Astrocyte (in vitro differentiated cells and primary cell): Measurements from ENCODE around the gene CDSN. TPM values are rescaled to one million over a fixed set of nuclear protein-coding genes. Genes with fewer than 3 reads are reported as not detected.

Source experiments
- DNase-seq: peaks from one replicate; pipeline ENCODE4 v3.0.0-alpha.2; 2010; ENCODE audit warnings: low read depth
- FAIRE-seq: peaks from 2 replicates; lab custom pipeline; 2011; peaks lifted over from hg19 to GRCh38; lab: Jason Lieb, UNC
- H2AFZ ChIP-seq: 2 replicates; pipeline ENCODE4 v1.6.0; 2012; ENCODE audit warnings: low read depth, low read length, inconsistent platforms
- H3K27ac ChIP-seq: 2 replicates; pipeline ENCODE4 v1.5.1; 2011; ENCODE audit warnings: low read depth, low read length, inconsistent platforms
- H3K27me3 ChIP-seq: 2 replicates; pipeline ENCODE4 v1.6.0; 2011; ENCODE audit warnings: low read length, inconsistent platforms; ENCODE audit not compliant: insufficient read depth
- H3K36me3 ChIP-seq: 2 replicates; pipeline ENCODE4 v1.5.1; 2011; ENCODE audit warnings: low read length, inconsistent platforms; ENCODE audit not compliant: insufficient read depth
- H3K4me1 ChIP-seq: 2 replicates; pipeline ENCODE4 v1.5.1; 2011; ENCODE audit warnings: low read length, inconsistent platforms; ENCODE audit not compliant: insufficient read depth
- H3K4me2 ChIP-seq: 2 replicates; pipeline ENCODE4 v1.6.0; 2012; ENCODE audit warnings: low read length, inconsistent platforms
- H3K4me3 ChIP-seq: 2 replicates; pipeline ENCODE4 v1.5.1; 2011; ENCODE audit warnings: low read depth, mild to moderate bottlenecking, low read length, inconsistent platforms; ENCODE audit not compliant: insufficient read depth
- H3K79me2 ChIP-seq: 2 replicates; pipeline ENCODE4 v1.6.0; 2012; ENCODE audit warnings: mild to moderate bottlenecking, low read length, inconsistent platforms; ENCODE audit not compliant: insufficient read depth
- H3K9ac ChIP-seq: 2 replicates; pipeline ENCODE4 v1.6.0; 2012; ENCODE audit warnings: mild to moderate bottlenecking, low read length, inconsistent platforms
- H3K9me3 ChIP-seq: 2 replicates; pipeline ENCODE4 v1.5.1; 2012; ENCODE audit warnings: low read depth, mild to moderate bottlenecking, low read length, inconsistent platforms; ENCODE audit not compliant: insufficient read depth
- H4K20me1 ChIP-seq: 2 replicates; pipeline ENCODE4 v1.6.0; 2012; ENCODE audit warnings: low read length, inconsistent platforms; ENCODE audit not compliant: insufficient read depth
- H3K27ac Mint-ChIP-seq: one replicate; pipeline ENCODE4 v1.8.0; 2021; ENCODE audit warnings: mild to moderate bottlenecking, mixed read lengths; ENCODE audit not compliant: unreplicated experiment
- H3K27me3 Mint-ChIP-seq: one replicate; pipeline ENCODE4 v1.8.0; 2021; ENCODE audit warnings: low read depth, mixed read lengths; ENCODE audit not compliant: unreplicated experiment
- H3K36me3 Mint-ChIP-seq: one replicate; pipeline ENCODE4 v1.8.0; 2021; ENCODE audit warnings: low read depth, mixed read lengths; ENCODE audit not compliant: unreplicated experiment
- H3K4me1 Mint-ChIP-seq: one replicate; pipeline ENCODE4 v1.8.0; 2021; ENCODE audit warnings: low read depth, mixed read lengths; ENCODE audit not compliant: unreplicated experiment
- H3K4me3 Mint-ChIP-seq: one replicate; pipeline ENCODE4 v1.8.0; 2021; ENCODE audit warnings: mild to moderate bottlenecking, moderate library complexity, mixed read lengths; ENCODE audit not compliant: unreplicated experiment
- H3K9me3 Mint-ChIP-seq: one replicate; pipeline ENCODE4 v1.8.0; 2021; ENCODE audit warnings: mild to moderate bottlenecking, mixed read lengths; ENCODE audit not compliant: unreplicated experiment
- EZH2 ChIP-seq: IDR thresholded peaks from 2 replicates; pipeline ENCODE4 v1.6.1; 2012; ENCODE audit warnings: mild to moderate bottlenecking, low read length, inconsistent platforms; ENCODE audit not compliant: insufficient read depth
- total RNA-seq: library from RNA; stranded (reverse); gene quantifications from 2 replicates; pipeline ENCODE4 v1.2.1, GENCODE V29; 2021
- TF ChIP-seq, protein P1 (sequence below): IDR thresholded peaks from 2 replicates; pipeline ENCODE4 v1.5.1; 2011; ENCODE audit warnings: low read depth, mild to moderate bottlenecking, inconsistent platforms, low read length, moderate library complexity; ENCODE audit not compliant: insufficient read depth

The CDSN gene
- total RNA-seq, 1 donor from 2014 or later: 0.27 TPM

DNA sequence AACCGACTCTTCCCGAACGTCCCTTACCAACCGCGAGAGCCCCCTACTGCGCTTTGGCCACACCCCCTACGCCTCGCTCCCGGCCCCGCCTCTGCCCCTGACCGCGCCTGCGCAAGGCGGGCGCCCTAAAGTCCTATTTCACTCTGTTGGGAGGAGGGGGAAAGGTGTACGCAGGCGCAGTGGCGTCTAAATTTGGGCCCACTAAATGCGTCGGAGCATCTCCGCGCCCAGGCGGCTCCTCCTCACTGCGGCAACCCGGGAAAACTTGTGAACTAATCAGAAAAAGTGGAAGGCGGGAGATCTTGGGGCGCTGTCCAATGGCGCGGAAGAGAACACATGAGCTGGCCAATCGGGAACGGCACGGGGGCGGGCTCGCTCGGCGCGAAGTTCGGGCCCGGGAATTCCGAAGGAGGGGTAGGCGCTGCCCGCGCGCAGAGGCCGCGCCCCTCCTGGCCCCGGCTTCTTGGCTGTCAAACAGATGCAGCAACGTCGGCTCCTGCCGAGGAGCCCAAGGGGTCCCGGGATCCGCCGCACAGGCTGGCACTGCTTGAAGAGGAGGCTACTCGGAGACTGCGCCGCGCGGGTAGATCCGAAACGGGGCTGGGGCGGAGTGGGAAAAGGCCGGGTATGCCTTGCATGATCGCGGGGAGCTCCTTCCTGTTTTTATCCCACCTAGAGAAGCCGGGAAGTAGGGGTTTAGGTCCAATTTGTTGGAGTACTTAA is 38.1 kb upstream of the CDSN start, which contains the start of gene TCF19:
Gene TCF19, plus strand, starts transcription at position 450 of the 723 bp plus-strand sequence. CDS start 881 bp downstream, outside the sequence.
- Mint-ChIP-seq H3K4me1 (peaks cover 2% of the 10 kb centered on the region), H3K36me3 (peaks cover 4% of the 10 kb centered on the region), H3K4me3 (peak within 1 kb of the TSS; percentile 91), H3K9me3 (no peaks in the 10 kb centered on the region), H3K27ac (peak within 1 kb of the TSS; percentile 1), H3K27me3 (peaks cover 2% of the 10 kb centered on the region)
- Histone ChIP-seq H3K4me1 (peaks cover 13% of the 10 kb centered on the region), H3K79me2 (peaks cover 16% of the 10 kb centered on the region), H4K20me1 (no peaks in the 10 kb centered on the region), H3K4me2 (peak within 1 kb of the TSS; percentile 93), H3K9ac (peak within 1 kb of the TSS; percentile 92), H3K36me3 (no peaks in the 10 kb centered on the region), H3K27ac (peak within 1 kb of the TSS; percentile 77), H3K27me3 (no peaks in the 10 kb centered on the region), H2AFZ (peak within 1 kb of the TSS; percentile 92), H3K9me3 (no peaks in the 10 kb centered on the region), H3K4me3 (peak within 1 kb of the TSS; percentile 77)
- DNase-seq: peak; percentile 94
- no peak for FAIRE-seq
- TF ChIP-seq EZH2: no peak
- TF ChIP-seq, protein P1, sequence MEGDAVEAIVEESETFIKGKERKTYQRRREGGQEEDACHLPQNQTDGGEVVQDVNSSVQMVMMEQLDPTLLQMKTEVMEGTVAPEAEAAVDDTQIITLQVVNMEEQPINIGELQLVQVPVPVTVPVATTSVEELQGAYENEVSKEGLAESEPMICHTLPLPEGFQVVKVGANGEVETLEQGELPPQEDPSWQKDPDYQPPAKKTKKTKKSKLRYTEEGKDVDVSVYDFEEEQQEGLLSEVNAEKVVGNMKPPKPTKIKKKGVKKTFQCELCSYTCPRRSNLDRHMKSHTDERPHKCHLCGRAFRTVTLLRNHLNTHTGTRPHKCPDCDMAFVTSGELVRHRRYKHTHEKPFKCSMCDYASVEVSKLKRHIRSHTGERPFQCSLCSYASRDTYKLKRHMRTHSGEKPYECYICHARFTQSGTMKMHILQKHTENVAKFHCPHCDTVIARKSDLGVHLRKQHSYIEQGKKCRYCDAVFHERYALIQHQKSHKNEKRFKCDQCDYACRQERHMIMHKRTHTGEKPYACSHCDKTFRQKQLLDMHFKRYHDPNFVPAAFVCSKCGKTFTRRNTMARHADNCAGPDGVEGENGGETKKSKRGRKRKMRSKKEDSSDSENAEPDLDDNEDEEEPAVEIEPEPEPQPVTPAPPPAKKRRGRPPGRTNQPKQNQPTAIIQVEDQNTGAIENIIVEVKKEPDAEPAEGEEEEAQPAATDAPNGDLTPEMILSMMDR: no peak

DNA sequence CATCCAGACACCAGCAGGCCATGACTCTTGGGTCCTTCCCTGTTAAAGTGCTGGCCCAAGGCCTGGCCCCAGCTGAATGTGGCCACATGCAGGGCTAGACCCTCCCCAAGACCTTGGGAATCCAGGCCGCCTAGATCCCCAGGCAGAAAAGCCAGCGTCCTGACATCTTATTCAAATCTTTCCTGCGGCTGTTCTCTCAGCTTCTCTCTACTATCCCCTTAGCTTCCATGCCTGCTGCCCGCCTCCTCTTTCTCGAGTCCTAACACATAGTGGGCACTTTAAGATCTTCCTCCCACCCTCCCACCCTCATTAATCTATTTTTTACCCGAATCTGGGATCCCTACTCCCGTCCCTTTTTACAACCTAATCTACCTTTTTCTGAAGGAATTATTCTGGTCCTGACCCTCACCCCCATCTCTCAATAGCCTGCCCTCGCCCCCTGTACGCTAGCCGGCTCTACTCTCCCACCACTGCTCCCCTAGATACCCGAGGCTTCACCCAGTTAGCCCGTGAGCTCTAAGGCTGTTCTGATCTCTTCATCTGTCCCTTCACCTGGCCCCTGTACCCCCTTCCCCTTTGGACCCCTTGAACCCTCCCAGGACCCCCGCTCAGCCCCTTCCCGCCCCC is 37.4 kb upstream of the CDSN start, which contains the start of gene CCHCR1:
Gene CCHCR1, minus strand, starts transcription at position 290 of the 627 bp plus-strand sequence. Its CDS starts 202 bp downstream, at position 88.
- no peak for TF ChIP-seq EZH2
- TF ChIP-seq, protein P1: no peak
- H3K27ac Mint-ChIP-seq: peak within 1 kb of the TSS; percentile 1
- Histone ChIP-seq H3K9me3 (no peaks in the 10 kb centered on the region), H3K27me3 (no peaks in the 10 kb centered on the region), H3K4me2 (peak within 1 kb of the TSS; percentile 93), H3K27ac (peak within 1 kb of the TSS; percentile 77), H3K4me1 (peaks cover 13% of the 10 kb centered on the region), H2AFZ (peak within 1 kb of the TSS; percentile 92), H3K9ac (peak within 1 kb of the TSS; percentile 92), H3K36me3 (no peaks in the 10 kb centered on the region), H4K20me1 (no peaks in the 10 kb centered on the region), H3K4me3 (peak within 1 kb of the TSS; percentile 77), H3K79me2 (peaks cover 16% of the 10 kb centered on the region)
- no peaks in the 10 kb centered on the region for H3K27me3 Mint-ChIP-seq
- DNase-seq: no peak
- H3K4me1 Mint-ChIP-seq: peaks cover 2% of the 10 kb centered on the region
- peak within 1 kb of the TSS; percentile 91 for H3K4me3 Mint-ChIP-seq
- FAIRE-seq: no peak
- H3K36me3 Mint-ChIP-seq: peaks cover 4% of the 10 kb centered on the region
- no peaks in the 10 kb centered on the region for H3K9me3 Mint-ChIP-seq
